ENCODE measurements around the gene SIM1.

DNA sequence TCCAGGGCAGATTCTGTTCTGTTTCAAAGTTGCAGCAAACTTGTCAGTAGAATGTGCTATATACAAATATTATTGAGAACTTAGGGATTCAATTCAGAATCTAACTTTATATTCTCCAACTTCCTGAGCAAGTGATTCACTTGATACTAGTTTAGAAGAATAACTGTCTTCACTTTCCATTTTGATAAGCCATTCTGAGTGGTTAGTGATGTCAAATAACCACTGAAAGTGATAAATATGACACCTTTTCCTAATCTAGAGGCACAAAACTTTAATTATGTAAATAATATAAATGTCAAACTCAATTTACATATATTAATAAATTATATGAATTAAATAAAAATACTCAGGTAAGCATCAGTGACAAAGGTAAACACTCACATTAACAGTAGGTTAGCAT is 20.5 kb upstream of the SIM1 start:
- TF ChIP-seq CTCF (IDR thresholded peaks at IDR 0.05; ENCODE audit: low read depth, low read length, missing input control) = no peak
- no peak for TF ChIP-seq RAD21 (IDR thresholded peaks at IDR 0.05)
- no peak for TF ChIP-seq NR2F2 (IDR thresholded peaks at IDR 0.05)
- no peak for TF ChIP-seq HNF4A (conservative IDR thresholded peaks at IDR 0.05)
- TF ChIP-seq ATF3 (IDR thresholded peaks at IDR 0.05) = no peak
- no peak for TF ChIP-seq TAF1 (conservative IDR thresholded peaks at IDR 0.05)
- no peak for TF ChIP-seq JUND (IDR thresholded peaks at IDR 0.05)
- TF ChIP-seq RXRA (IDR thresholded peaks at IDR 0.05) = no peak
- TF ChIP-seq YY1 (IDR thresholded peaks at IDR 0.05) = no peak
- no peak for TF ChIP-seq EGR1 (IDR thresholded peaks at IDR 0.05; ENCODE audit: low read depth in 2 of 2)
- TF ChIP-seq, protein P1, sequence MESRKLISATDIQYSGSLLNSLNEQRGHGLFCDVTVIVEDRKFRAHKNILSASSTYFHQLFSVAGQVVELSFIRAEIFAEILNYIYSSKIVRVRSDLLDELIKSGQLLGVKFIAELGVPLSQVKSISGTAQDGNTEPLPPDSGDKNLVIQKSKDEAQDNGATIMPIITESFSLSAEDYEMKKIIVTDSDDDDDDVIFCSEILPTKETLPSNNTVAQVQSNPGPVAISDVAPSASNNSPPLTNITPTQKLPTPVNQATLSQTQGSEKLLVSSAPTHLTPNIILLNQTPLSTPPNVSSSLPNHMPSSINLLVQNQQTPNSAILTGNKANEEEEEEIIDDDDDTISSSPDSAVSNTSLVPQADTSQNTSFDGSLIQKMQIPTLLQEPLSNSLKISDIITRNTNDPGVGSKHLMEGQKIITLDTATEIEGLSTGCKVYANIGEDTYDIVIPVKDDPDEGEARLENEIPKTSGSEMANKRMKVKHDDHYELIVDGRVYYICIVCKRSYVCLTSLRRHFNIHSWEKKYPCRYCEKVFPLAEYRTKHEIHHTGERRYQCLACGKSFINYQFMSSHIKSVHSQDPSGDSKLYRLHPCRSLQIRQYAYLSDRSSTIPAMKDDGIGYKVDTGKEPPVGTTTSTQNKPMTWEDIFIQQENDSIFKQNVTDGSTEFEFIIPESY (IDR thresholded peaks at IDR 0.05) = no peak

Data from liver (tissue), 3 donors.